ENCODE data around the gene PLCE1. TPM values are rescaled to one million over a fixed set of nuclear protein-coding genes. Genes with fewer than 3 reads are reported as not detected.

PLCE1 gene
- total and polyA plus RNA-seq, 2 of the 4 experiments (the other 2 are of a cell fraction): 2.2 to 4.5 TPM

DNA sequence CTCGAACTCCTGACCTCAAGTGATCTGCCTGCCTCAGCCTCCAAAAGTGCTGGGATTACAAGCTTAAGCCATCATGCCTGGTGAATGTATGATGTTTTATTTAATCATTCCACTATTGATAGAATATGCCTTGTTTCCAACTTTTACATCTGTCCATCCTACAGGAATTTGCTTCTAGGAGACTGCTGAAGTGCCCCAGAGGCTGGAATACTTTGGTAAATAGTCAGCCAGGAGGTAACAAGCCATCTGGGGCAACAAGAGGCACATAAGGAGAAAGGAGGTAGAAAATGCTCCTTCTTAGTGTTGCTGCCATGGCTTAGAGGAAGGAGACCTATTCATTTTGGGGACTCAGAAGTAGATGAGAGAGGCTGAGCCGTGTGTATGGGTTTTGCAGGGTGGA is 14.8 kb downstream of the PLCE1 start:
- no peak overlapping the region for H3K9ac ChIP-seq (ENCODE audit: low read depth, low read length)
- no peak overlapping the region for H3K4ac ChIP-seq (ENCODE audit: low read depth, low read length)
- no CpG with 5 or more reads among the region's 2 CpGs for WGBS, 2 experiments (ENCODE audit: extremely low coverage in 2 of 2, insufficient read length in 1 of 2)
- H3K18ac ChIP-seq (ENCODE audit: low read depth, low read length): no peak overlapping the region
- no TSS peak for BruUV-seq (replicated peaks)
- ChIA-PET CTCF (no interaction called here), POLR2A (ENCODE audit: unreplicated experiment) (no interaction called here)
- ATAC-seq (ENCODE audit: low read depth): no peak
- H2BK120ac ChIP-seq (ENCODE audit: low read depth, low read length): no peak overlapping the region
- no peak overlapping the region for H3K4me2 ChIP-seq (ENCODE audit: low read depth, low read length)
- in situ Hi-C loops (cut with MboI; ENCODE audit: low sequenced_read_pairs) (no loop called here), intact Hi-C loops (cut with micrococcal nuclease) (no loop called here), dilution Hi-C loops (cut with HindIII; ENCODE audit: low sequenced_read_pairs, unreplicated experiment) (no loop called here)
- DNase-seq: no peak
- H4K91ac ChIP-seq (ENCODE audit: insufficient read depth, low read depth, low read length): no peak overlapping the region
- no peak overlapping the region for H4K8ac ChIP-seq (ENCODE audit: low read depth in 2 of 2, low read length in 2 of 2)
- no peak overlapping the region for H2BK15ac ChIP-seq (ENCODE audit: low read depth, low read length)
- H3K14ac ChIP-seq (replicated peaks; ENCODE audit: low read depth, low read length): no peak overlapping the region
- H3K36me3 ChIP-seq (ENCODE audit: control insufficient read depth, insufficient read depth, low read length): no peaks in the 10 kb centered on the region
- no peak overlapping the region for H4K5ac ChIP-seq (ENCODE audit: low read depth, low read length)
- H2BK20ac ChIP-seq (ENCODE audit: low read depth, low read length): no peak overlapping the region
- no peak overlapping the region for H2BK5ac ChIP-seq (ENCODE audit: low read depth, low read length, poor library complexity, severe bottlenecking)
- no peak overlapping the region for H3K56ac ChIP-seq (ENCODE audit: extremely low read depth, insufficient read depth, low read length)
- no peaks in the 10 kb centered on the region for H3K27me3 ChIP-seq (ENCODE audit: control insufficient read depth, insufficient read depth, low read length)
- no peak overlapping the region for H3K23ac ChIP-seq (ENCODE audit: low read depth, low read length)
- no peak overlapping the region for H2AK9ac ChIP-seq (replicated peaks; ENCODE audit: low read depth, low read length, poor library complexity)
- TF ChIP-seq, protein P1, sequence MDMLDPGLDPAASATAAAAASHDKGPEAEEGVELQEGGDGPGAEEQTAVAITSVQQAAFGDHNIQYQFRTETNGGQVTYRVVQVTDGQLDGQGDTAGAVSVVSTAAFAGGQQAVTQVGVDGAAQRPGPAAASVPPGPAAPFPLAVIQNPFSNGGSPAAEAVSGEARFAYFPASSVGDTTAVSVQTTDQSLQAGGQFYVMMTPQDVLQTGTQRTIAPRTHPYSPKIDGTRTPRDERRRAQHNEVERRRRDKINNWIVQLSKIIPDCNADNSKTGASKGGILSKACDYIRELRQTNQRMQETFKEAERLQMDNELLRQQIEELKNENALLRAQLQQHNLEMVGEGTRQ (IDR thresholded peaks at IDR 0.05; ENCODE audit: low read depth, low read length): no peak
- no peak for TF ChIP-seq MXI1 (IDR thresholded peaks at IDR 0.05; ENCODE audit: borderline replicate concordance, low read depth, low read length)
- TF ChIP-seq BHLHE40 (IDR thresholded peaks at IDR 0.05; ENCODE audit: low read depth, low read length): no peak
- TF ChIP-seq MAZ (IDR thresholded peaks at IDR 0.05; ENCODE audit: borderline replicate concordance, low read depth, low read length): no peak
- no peaks in the 10 kb centered on the region; the same call in 1 of the 2 replicates for H3K9me3 ChIP-seq (ENCODE audit: control insufficient read depth, insufficient read depth, low read length)
- H4K20me1 ChIP-seq (ENCODE audit: insufficient read depth, low read length): no peaks in the 10 kb centered on the region; the same call in 1 of the 2 replicates
- peaks cover 4% of the 10 kb centered on the region for H3K9me1 ChIP-seq (ENCODE audit: insufficient read depth, low read length)
- H2AFZ ChIP-seq (replicated peaks; ENCODE audit: low read length, poor library complexity): no peak overlapping the region
- no peak overlapping the region for H2AK5ac ChIP-seq (ENCODE audit: low read depth, low read length)
- H3K79me1 ChIP-seq (ENCODE audit: low read depth in 1 of 2, low read length in 2 of 2): no peaks in the 10 kb centered on the region
- no peak overlapping the region for H3K4me3 ChIP-seq (ENCODE audit: insufficient read depth, low read depth, low read length)
- H3K4me1 ChIP-seq (ENCODE audit: control insufficient read depth, insufficient read depth, low read length): peaks cover 3% of the 10 kb centered on the region
- H3K27ac ChIP-seq (ENCODE audit: insufficient read depth, low read length): no peak overlapping the region
